A549 (cell line): ENCODE results near the gene GSTK1.

Source experiments
- BHLHE40 ChIP-seq: IDR thresholded peaks from 2 replicates; pipeline ENCODE4 v1.6.1; 2012; ENCODE audit warnings: low read depth, low read length, inconsistent platforms
- CBX8 ChIP-seq: fragments of 200-600 bp; sonication (generic); IDR thresholded peaks from 2 replicates; pipeline ENCODE4 v1.6.1; 2016
- CEBPB ChIP-seq, 2 experiments: fragments of >200 bp in 1 of 2; sonication (Bioruptor Twin) in 1 of 2; formaldehyde crosslinking in 1 of 2; IDR thresholded peaks; 2 replicates each; pipeline ENCODE4 v1.6.1; 2012 to 2016
- JUNB ChIP-seq: fragments of >200 bp; sonication (Bioruptor Twin); formaldehyde crosslinking; IDR thresholded peaks from 2 replicates; pipeline ENCODE4 v1.6.1; 2016
- KDM1A ChIP-seq: fragments of 200-600 bp; sonication (generic); IDR thresholded peaks from 2 replicates; pipeline ENCODE4 v1.6.1; 2016; ENCODE audit warnings: low read depth, mild to moderate bottlenecking
- MAFK ChIP-seq: fragments of 450-650 bp; IDR thresholded peaks from 2 replicates; pipeline ENCODE4 v1.6.1; 2014; ENCODE audit not compliant: partially characterized antibody
- MYC ChIP-seq: IDR thresholded peaks from 2 replicates; pipeline ENCODE4 v1.6.1; 2012; ENCODE audit warnings: mild to moderate bottlenecking, inconsistent platforms, low read length, improper control_type of control experiment, borderline replicate concordance
- POLR2A ChIP-seq: IDR thresholded peaks from 2 replicates; pipeline ENCODE4 v1.6.1; 2012; ENCODE audit warnings: mild to moderate bottlenecking, low read length
- RAD21 ChIP-seq, 2 experiments: fragments of >200 bp in 1 of 2; sonication (Bioruptor Twin) in 1 of 2; formaldehyde crosslinking in 1 of 2; IDR thresholded peaks in 1 of 2; conservative IDR thresholded peaks in 1 of 2; 2 replicates in 1 of 2; 3 replicates in 1 of 2; pipeline ENCODE4 v1.6.1; 2012 to 2018; ENCODE audit warnings: inconsistent platforms in 1 of 2
- RFX5 ChIP-seq: fragments of 450-650 bp; IDR thresholded peaks from 2 replicates; pipeline ENCODE4 v1.7.1; 2014; ENCODE audit warnings: antibody characterized with exemption, mild to moderate bottlenecking, moderate library complexity
- ZSCAN20 ChIP-seq: fragments of 250-450 bp; sonication (Bioruptor Pico); IDR thresholded peaks from 2 replicates; pipeline ENCODE4 v1.8.0; 2022; ENCODE audit warnings: mild to moderate bottlenecking, moderate library complexity
- TF ChIP-seq, protein P1 (sequence below): fragments of 200-600 bp; sonication (generic); IDR thresholded peaks from 2 replicates; pipeline ENCODE4 v1.6.1; 2016; ENCODE audit warnings: antibody characterized with exemption, mild to moderate bottlenecking, moderate library complexity
- TF ChIP-seq, protein P2 (sequence below): IDR thresholded peaks from 2 replicates; pipeline ENCODE4 v1.6.1; 2012; ENCODE audit warnings: low read depth, borderline replicate concordance
- TF ChIP-seq, protein P3 (sequence below): fragments of >200 bp; sonication (Bioruptor Twin); formaldehyde crosslinking; IDR thresholded peaks from 3 replicates; pipeline ENCODE4 v1.5.1; 2016

DNA sequence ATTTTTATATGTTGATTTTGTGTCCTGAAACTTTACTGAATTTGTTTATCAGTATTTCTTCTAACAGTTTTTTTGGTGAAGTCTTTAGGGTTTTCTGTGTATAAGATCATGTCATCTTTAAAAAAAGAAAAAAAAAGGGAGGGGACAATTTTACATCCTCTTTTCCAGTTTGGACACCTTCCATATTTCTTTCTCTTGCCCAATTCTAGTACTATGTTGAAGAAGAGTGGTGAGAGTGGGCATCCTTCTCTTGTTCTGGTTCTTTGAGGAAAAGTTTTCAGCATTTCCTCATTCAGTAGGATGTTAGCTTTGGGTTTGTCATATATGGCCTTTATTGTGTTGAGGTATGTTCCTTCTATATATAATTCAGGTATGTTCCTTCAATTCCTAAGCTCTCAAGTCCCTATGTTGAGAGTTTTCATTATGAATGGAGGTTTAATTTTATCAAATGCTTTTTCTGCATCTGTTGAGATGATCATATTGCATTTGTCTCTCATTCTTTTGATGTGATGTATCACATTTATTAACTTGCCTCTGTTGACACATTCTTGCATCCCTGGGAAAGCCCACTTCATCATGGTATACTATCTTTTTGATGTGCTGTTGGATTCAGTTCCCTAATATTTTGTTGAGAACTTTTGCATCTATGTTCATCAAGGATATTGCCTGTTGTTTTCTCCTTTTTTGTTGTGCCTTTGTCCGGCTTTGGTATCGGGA lies 29.3 kb upstream of the GSTK1 start:
- no peak for TF ChIP-seq RAD21 (conservative IDR thresholded peaks at IDR 0.05 in 1 of 2, IDR thresholded peaks at IDR 0.05 in 1 of 2)
- TF ChIP-seq MAFK = no peak
- TF ChIP-seq, protein P1, sequence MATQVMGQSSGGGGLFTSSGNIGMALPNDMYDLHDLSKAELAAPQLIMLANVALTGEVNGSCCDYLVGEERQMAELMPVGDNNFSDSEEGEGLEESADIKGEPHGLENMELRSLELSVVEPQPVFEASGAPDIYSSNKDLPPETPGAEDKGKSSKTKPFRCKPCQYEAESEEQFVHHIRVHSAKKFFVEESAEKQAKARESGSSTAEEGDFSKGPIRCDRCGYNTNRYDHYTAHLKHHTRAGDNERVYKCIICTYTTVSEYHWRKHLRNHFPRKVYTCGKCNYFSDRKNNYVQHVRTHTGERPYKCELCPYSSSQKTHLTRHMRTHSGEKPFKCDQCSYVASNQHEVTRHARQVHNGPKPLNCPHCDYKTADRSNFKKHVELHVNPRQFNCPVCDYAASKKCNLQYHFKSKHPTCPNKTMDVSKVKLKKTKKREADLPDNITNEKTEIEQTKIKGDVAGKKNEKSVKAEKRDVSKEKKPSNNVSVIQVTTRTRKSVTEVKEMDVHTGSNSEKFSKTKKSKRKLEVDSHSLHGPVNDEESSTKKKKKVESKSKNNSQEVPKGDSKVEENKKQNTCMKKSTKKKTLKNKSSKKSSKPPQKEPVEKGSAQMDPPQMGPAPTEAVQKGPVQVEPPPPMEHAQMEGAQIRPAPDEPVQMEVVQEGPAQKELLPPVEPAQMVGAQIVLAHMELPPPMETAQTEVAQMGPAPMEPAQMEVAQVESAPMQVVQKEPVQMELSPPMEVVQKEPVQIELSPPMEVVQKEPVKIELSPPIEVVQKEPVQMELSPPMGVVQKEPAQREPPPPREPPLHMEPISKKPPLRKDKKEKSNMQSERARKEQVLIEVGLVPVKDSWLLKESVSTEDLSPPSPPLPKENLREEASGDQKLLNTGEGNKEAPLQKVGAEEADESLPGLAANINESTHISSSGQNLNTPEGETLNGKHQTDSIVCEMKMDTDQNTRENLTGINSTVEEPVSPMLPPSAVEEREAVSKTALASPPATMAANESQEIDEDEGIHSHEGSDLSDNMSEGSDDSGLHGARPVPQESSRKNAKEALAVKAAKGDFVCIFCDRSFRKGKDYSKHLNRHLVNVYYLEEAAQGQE = no peak
- TF ChIP-seq, protein P2, sequence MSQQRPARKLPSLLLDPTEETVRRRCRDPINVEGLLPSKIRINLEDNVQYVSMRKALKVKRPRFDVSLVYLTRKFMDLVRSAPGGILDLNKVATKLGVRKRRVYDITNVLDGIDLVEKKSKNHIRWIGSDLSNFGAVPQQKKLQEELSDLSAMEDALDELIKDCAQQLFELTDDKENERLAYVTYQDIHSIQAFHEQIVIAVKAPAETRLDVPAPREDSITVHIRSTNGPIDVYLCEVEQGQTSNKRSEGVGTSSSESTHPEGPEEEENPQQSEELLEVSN = no peak
- TF ChIP-seq JUNB = no peak
- no peak for TF ChIP-seq POLR2A
- no peak for TF ChIP-seq ZSCAN20 (CRISPR knock-in tag)
- TF ChIP-seq KDM1A = no peak
- TF ChIP-seq, protein P3, sequence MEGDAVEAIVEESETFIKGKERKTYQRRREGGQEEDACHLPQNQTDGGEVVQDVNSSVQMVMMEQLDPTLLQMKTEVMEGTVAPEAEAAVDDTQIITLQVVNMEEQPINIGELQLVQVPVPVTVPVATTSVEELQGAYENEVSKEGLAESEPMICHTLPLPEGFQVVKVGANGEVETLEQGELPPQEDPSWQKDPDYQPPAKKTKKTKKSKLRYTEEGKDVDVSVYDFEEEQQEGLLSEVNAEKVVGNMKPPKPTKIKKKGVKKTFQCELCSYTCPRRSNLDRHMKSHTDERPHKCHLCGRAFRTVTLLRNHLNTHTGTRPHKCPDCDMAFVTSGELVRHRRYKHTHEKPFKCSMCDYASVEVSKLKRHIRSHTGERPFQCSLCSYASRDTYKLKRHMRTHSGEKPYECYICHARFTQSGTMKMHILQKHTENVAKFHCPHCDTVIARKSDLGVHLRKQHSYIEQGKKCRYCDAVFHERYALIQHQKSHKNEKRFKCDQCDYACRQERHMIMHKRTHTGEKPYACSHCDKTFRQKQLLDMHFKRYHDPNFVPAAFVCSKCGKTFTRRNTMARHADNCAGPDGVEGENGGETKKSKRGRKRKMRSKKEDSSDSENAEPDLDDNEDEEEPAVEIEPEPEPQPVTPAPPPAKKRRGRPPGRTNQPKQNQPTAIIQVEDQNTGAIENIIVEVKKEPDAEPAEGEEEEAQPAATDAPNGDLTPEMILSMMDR = no peak
- no peak for TF ChIP-seq CBX8
- no peak for TF ChIP-seq MYC
- no peak for TF ChIP-seq RFX5
- no peak for TF ChIP-seq CEBPB (IDR thresholded peaks at IDR 0.05)
- no peak for TF ChIP-seq BHLHE40
